ENCODE data around the gene TNFRSF13B. TPM values are rescaled to one million over a fixed set of nuclear protein-coding genes. Genes with fewer than 3 reads are reported as not detected.
"Not testable (repeated sequence)": the region's sequence is repeated elsewhere in the genome, so short reads cannot be mapped to it uniquely, and the experiment has no call there.

TNFRSF13B gene
- total RNA-seq, 1 donor from 2014 or later = not detected

DNA sequence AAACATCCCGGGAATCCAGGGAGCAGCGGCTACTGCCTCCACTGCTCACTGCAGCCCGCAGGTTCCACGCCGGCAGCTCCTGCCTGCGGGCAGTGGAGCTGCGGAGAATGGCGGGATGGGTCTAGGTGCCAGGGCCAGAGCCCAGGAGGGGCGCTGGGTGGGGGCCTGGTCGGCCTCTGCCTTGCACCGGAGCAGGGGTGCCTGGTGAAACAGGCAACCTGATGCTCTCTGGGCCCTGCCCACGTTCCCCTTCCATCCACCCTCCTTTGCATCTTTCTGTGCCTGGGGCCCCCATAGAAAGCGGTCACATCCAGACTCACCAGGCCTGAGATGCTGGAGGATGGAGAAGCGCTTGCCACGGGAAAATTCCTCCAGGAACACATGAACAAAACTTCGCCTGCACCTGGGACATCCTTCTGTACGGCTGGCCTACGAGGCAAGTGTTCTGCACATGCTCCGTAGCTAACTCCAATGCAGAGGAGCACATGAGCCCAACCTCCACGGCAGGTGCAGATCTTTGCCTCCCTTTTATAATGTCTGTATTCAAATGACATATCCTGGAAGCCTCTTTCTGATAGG, 79.0 kb downstream of the TNFRSF13B start:
- not testable (repeated sequence) for H3K9me3 Mint-ChIP-seq (ENCODE audit: unreplicated experiment); H3K36me3 Mint-ChIP-seq (ENCODE audit: low read depth, unreplicated experiment); DNase-seq (ENCODE audit: low spot score); H3K27ac Mint-ChIP-seq (ENCODE audit: unreplicated experiment); H3K27me3 Mint-ChIP-seq (ENCODE audit: unreplicated experiment); H3K4me1 Mint-ChIP-seq (ENCODE audit: unreplicated experiment); H3K4me3 Mint-ChIP-seq (ENCODE audit: unreplicated experiment)

DNA sequence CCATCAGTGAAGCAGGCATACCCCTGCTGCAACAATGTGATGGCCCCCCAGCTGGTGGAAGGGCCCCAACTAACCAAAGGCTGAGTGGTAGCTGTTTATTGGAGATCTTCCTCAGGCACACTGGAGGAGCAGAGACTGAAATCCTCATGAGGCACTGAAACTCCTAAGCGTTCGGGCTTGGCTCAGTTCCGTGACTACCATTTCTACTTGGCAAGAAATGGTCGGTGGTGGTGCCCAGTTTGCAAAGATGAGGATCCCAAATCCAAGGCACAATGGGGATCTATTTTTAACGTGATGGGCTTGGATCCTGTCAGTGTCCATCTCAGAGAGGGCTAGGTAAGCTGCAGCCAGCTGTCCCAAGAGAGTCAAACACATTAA, 82.8 kb downstream of the TNFRSF13B start:
- Mint-ChIP-seq H3K36me3 (ENCODE audit: low read depth, unreplicated experiment) (no peaks in the 10 kb centered on the region), H3K27me3 (ENCODE audit: unreplicated experiment) (peaks cover 2% of the 10 kb centered on the region), H3K4me3 (ENCODE audit: unreplicated experiment) (no peak overlapping the region), H3K4me1 (ENCODE audit: unreplicated experiment) (no peaks in the 10 kb centered on the region), H3K27ac (ENCODE audit: unreplicated experiment) (no peak overlapping the region), H3K9me3 (ENCODE audit: unreplicated experiment) (no peaks in the 10 kb centered on the region)
- TF ChIP-seq, protein P1, sequence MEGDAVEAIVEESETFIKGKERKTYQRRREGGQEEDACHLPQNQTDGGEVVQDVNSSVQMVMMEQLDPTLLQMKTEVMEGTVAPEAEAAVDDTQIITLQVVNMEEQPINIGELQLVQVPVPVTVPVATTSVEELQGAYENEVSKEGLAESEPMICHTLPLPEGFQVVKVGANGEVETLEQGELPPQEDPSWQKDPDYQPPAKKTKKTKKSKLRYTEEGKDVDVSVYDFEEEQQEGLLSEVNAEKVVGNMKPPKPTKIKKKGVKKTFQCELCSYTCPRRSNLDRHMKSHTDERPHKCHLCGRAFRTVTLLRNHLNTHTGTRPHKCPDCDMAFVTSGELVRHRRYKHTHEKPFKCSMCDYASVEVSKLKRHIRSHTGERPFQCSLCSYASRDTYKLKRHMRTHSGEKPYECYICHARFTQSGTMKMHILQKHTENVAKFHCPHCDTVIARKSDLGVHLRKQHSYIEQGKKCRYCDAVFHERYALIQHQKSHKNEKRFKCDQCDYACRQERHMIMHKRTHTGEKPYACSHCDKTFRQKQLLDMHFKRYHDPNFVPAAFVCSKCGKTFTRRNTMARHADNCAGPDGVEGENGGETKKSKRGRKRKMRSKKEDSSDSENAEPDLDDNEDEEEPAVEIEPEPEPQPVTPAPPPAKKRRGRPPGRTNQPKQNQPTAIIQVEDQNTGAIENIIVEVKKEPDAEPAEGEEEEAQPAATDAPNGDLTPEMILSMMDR (IDR thresholded peaks at IDR 0.05; ENCODE audit: unreplicated experiment) = no peak
- no peak for DNase-seq (ENCODE audit: low spot score)

Other genes with a start within 250 kb of the TNFRSF13B start
- gene MPRIP, start 70.3 kb upstream of the TNFRSF13B start, total RNA-seq (ENCODE audit: unreplicated experiment) = 392 TPM
- 0.21 TPM for gene PLD6, start 234.2 kb upstream of the TNFRSF13B start, total RNA-seq (ENCODE audit: unreplicated experiment)

All from endothelial cell (in vitro differentiated cells).